ENCODE measurements around the gene GABRD. TPM values are rescaled to one million over a fixed set of nuclear protein-coding genes. Genes with fewer than 3 reads are reported as not detected.

GABRD gene
- total RNA-seq, 2 experiments from 2014 or later: not detected

- CTCF ChIA-PET: interaction anchor here (4.8 kb wide), 1 partner anchor 86 kb away, joined by 100 read pairs; no protein-coding TSS in a partner anchor
- POLR2A ChIA-PET: no interaction called here
- Mint-ChIP-seq H3K27ac (no peak overlapping the region), H3K4me3 (no peak overlapping the region), H3K27me3 (ENCODE audit: low read depth) (peaks cover 15% of the 10 kb centered on the region), H3K36me3 (ENCODE audit: low read depth) (no peaks in the 10 kb centered on the region), H3K9me3 (ENCODE audit: insufficient read depth) (no peaks in the 10 kb centered on the region), H3K4me1 (ENCODE audit: low read depth) (peaks cover 24% of the 10 kb centered on the region)
- no peak for DNase-seq
- no peak for ATAC-seq
These were observed 28.0 kb downstream of the GABRD start for GRCh38 chr1:2046953-2047748.

- ChIA-PET CTCF (interaction anchor here (0.9 kb wide), 1 partner anchor 103 kb away, joined by 4 read pairs; no protein-coding TSS in a partner anchor), POLR2A (interaction anchor here (0.5 kb wide), 1 partner anchor 82 kb away, joined by 3 read pairs; no protein-coding TSS in a partner anchor)
- peaks cover 24% of the 10 kb centered on the region for H3K4me1 Mint-ChIP-seq (ENCODE audit: low read depth)
- H3K27ac Mint-ChIP-seq: no peak overlapping the region
- no peaks in the 10 kb centered on the region for H3K36me3 Mint-ChIP-seq (ENCODE audit: low read depth)
- H3K4me3 Mint-ChIP-seq: peak overlapping the region; percentile 24
- DNase-seq: no peak
- H3K27me3 Mint-ChIP-seq (ENCODE audit: low read depth): peaks cover 18% of the 10 kb centered on the region
- H3K9me3 Mint-ChIP-seq (ENCODE audit: insufficient read depth): no peaks in the 10 kb centered on the region
- no peak for ATAC-seq
These were observed 28.9 kb downstream of the GABRD start for GRCh38 chr1:2047749-2048729.

DNA sequence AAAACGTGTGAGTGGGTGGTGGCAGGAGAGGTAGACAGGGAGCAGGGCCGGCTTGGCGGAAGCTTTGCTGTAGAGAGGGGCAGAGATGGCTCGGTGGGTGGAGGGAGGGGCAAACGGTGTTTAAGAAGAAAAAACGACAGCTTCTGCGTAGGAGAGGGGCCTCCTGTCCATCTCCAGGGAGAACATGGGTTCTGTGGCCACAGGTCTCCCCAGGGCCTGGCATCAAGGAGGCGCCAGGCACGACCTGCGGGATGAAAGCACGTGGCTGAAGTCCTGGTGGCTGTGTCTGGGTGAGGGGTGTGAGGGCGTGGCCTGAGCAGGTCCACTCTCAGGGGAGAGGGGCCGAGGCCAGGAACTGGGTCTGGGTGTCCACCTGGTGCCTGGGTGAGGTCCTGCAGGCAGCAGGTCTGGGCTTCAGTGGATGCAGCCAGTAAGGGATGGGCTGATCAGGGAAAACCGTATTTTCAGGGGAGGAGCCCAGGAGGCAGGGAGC lies 30.1 kb downstream of the GABRD start:
- Mint-ChIP-seq H3K36me3 (ENCODE audit: low read depth) (no peaks in the 10 kb centered on the region), H3K4me1 (ENCODE audit: low read depth) (peaks cover 22% of the 10 kb centered on the region), H3K9me3 (ENCODE audit: insufficient read depth) (no peaks in the 10 kb centered on the region), H3K27me3 (ENCODE audit: low read depth) (peaks cover 16% of the 10 kb centered on the region), H3K4me3 (peak overlapping the region; percentile 73), H3K27ac (peak overlapping the region; percentile 30)
- ChIA-PET POLR2A (interaction anchor here (0.6 kb wide), 1 partner anchor 392 kb away, joined by 3 read pairs; no protein-coding TSS in a partner anchor), CTCF (interaction anchor here (0.9 kb wide), 1 partner anchor 105 kb away, joined by 4 read pairs; no protein-coding TSS in a partner anchor)
- DNase-seq (no peak), ATAC-seq (no peak)

DNA sequence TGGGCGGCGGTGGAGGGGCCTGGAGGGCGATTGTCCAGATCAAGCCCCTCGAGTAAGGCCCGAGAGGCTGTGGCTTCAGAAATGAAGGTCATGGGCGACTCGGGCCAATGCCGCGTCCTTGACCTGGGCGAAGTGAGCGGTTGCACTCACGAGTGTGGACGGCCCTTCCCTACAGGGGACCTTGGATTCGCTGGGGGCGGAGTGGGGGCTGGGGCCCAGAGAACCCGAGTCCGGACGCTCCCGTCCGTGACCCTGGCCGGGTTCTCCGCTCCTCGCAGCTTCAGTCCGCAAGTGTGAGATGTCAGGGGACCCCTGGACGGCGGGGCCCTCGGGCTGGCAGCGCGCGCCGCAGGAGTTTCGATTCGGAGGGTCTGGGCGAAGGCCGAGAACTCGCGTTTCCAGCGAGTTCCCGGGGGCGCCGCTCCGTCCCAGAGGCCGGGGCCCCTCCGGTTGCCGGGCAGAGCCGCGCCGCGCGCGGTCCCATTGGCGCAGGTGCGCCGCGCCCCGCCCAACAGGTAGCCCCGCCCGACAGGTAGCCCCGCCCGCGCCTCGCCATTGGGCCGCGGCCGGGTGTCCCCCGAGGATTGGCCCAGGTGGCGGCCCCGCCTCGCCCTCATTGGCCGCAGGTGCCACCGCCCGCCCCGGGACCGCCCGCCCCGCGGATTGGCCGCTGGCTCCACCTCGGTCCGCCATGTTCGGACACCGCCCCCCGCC lies 30.7 kb downstream of the GABRD start, which contains the start of gene PRKCZ:
Gene PRKCZ (plus strand): TSS at position 694 of the 714 bp plus-strand sequence. CDS start 220 bp downstream, outside the sequence.
- Mint-ChIP-seq H3K4me3 (peak within 1 kb of the TSS; percentile 73), H3K27ac (no peak within 1 kb of the TSS), H3K9me3 (ENCODE audit: insufficient read depth) (no peaks in the 10 kb centered on the region), H3K36me3 (ENCODE audit: low read depth) (no peaks in the 10 kb centered on the region), H3K4me1 (ENCODE audit: low read depth) (peaks cover 22% of the 10 kb centered on the region), H3K27me3 (ENCODE audit: low read depth) (peaks cover 16% of the 10 kb centered on the region)
- ChIA-PET CTCF (no interaction called here), POLR2A (no interaction called here)
- peak; percentile 93 for DNase-seq
- ATAC-seq: peak; percentile 97

DNA sequence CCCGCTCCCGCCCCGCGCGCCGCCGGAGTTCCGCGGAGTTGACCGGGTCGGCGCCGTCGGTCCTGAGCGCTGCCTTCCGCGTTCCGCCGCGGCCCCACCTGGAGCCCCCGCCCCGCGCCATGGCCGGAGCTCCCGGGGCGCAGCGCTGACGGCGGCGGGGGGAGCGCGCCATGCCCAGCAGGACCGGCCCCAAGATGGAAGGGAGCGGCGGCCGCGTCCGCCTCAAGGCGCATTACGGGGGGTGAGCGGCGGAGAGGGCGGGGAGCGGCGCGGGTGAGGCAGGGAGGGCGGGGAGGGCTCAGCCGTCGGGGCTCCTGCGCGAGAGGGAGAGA lies 31.3 kb downstream of the GABRD start:
- no peak overlapping the region for H3K27ac Mint-ChIP-seq
- H3K36me3 Mint-ChIP-seq (ENCODE audit: low read depth): no peaks in the 10 kb centered on the region
- no peaks in the 10 kb centered on the region for H3K9me3 Mint-ChIP-seq (ENCODE audit: insufficient read depth)
- H3K27me3 Mint-ChIP-seq (ENCODE audit: low read depth): peaks cover 16% of the 10 kb centered on the region
- ChIA-PET POLR2A (no interaction called here), CTCF (no interaction called here)
- ATAC-seq (no peak), DNase-seq (peak; percentile 43)
- peak overlapping the region; percentile 62 for H3K4me3 Mint-ChIP-seq
- peaks cover 16% of the 10 kb centered on the region for H3K4me1 Mint-ChIP-seq (ENCODE audit: low read depth)

DNA sequence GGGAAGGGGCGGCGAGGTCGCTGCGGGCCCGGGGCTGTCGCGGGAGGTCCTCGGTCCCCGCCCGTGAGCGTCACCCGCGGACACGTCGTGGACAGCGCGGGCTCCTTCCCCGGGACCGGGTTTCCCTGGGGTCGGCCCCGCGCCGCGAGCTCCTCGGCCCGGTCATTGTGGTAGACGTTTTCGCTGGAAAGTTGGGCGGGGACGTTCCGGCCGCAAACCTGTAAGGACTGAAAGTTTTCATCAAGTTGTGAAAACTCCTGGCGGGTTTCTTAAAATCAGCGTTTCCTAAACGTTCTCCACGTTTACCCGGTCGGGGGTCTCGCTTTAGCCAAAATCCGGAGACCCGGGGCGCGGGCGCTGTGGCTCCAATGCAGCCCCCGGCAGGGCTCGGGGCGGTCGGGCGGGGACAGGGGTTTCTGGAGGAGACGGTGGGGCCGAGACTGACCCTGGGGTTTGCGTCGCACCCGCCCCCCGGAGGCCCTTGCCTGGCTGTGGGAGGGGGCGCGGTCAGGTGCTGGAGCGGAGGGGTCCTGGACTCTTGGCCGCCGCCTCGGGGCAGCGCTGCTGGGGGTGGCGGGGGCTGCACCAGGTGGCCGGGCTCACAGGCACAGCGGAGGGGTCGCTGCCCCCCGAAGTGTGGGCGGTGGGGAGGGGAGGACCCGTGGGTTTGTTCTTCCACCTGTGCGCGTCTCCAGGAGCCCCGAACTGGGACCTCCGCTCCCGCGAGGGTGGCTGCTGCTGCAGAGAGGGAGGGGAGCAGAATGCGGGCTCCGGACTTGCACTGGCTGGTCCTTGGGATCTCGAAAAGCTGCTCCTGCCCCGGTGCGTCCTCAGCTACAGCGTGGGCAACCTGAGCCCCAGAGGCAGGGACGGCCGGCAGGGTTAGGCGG lies 31.9 kb downstream of the GABRD start:
- H3K27me3 Mint-ChIP-seq (ENCODE audit: low read depth): peaks cover 14% of the 10 kb centered on the region
- peaks cover 11% of the 10 kb centered on the region for H3K4me1 Mint-ChIP-seq (ENCODE audit: low read depth)
- peak overlapping the region; percentile 62 for H3K4me3 Mint-ChIP-seq
- H3K9me3 Mint-ChIP-seq (ENCODE audit: insufficient read depth): no peaks in the 10 kb centered on the region
- H3K36me3 Mint-ChIP-seq (ENCODE audit: low read depth): no peaks in the 10 kb centered on the region
- CTCF ChIA-PET: no interaction called here
- no peak for DNase-seq
- POLR2A ChIA-PET: no interaction called here
- ATAC-seq: no peak
- no peak overlapping the region for H3K27ac Mint-ChIP-seq

DNA sequence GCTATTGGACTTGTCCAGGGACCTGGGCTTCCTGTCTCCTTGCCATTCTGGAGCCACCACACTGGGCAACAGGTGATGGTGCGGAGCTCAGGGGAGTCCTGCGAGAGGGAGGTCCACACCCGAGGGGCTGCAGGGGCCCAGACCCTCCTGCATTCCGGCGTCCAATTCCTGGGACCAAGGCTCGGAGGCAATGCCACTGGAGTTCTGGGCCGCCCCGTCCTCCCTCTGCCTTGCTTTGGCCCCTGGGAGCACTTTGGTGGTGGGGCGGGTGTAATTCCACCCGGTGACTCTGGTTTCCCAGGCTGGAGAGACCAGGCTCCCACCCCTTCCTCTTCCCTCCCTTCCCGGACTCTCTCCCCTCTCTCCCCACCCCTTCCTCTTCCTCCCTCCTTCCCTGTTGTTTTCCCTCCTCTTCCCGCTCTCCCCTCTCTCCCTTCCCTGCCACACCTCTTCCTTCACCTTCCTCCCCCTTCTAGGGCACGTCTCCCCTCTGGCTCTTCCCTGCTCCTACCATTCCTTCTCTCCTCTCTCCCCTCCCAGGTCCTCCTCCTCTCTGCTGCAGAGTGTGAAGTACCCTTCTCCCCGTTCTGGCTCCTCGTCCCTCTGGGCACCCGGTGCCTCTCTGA lies 33.0 kb downstream of the GABRD start:
- H3K9me3 Mint-ChIP-seq (ENCODE audit: insufficient read depth): no peaks in the 10 kb centered on the region
- no peak for ATAC-seq
- no peak for DNase-seq
- no peak overlapping the region for H3K27ac Mint-ChIP-seq
- no peaks in the 10 kb centered on the region for H3K36me3 Mint-ChIP-seq (ENCODE audit: low read depth)
- peaks cover 11% of the 10 kb centered on the region for H3K4me1 Mint-ChIP-seq (ENCODE audit: low read depth)
- peaks cover 14% of the 10 kb centered on the region for H3K27me3 Mint-ChIP-seq (ENCODE audit: low read depth)
- CTCF ChIA-PET: no interaction called here
- no peak overlapping the region for H3K4me3 Mint-ChIP-seq
- POLR2A ChIA-PET: no interaction called here

DNA sequence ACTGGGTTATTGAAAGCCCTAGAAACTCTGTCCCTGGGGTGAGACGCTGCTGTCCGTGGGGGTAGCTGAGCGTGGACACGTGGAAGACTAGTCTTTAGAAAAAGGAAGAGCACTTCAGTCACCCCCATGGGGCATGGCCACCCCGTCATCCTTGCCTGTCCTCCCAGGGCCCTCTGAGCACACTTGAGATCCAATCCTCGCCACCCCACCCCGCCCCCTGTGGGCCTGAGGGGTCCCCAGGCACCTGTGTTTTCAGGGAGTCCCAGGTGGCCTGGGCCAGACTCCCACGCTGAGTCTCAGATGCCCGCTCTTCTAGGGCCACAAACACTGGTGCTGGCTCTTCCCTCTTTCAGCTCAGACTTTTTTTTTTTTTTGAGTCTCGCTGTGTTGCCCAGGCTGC lies 33.6 kb downstream of the GABRD start:
- no peaks in the 10 kb centered on the region for H3K9me3 Mint-ChIP-seq (ENCODE audit: insufficient read depth)
- peaks cover 11% of the 10 kb centered on the region for H3K4me1 Mint-ChIP-seq (ENCODE audit: low read depth)
- ChIA-PET POLR2A (no interaction called here), CTCF (interaction anchor here (0.9 kb wide), 1 partner anchor 8 kb away, joined by 3 read pairs; no protein-coding TSS in a partner anchor)
- DNase-seq (no peak), ATAC-seq (no peak)
- no peak overlapping the region for H3K4me3 Mint-ChIP-seq
- peak overlapping the region; percentile 69 for H3K27ac Mint-ChIP-seq
- peaks cover 14% of the 10 kb centered on the region for H3K27me3 Mint-ChIP-seq (ENCODE audit: low read depth)
- no peaks in the 10 kb centered on the region for H3K36me3 Mint-ChIP-seq (ENCODE audit: low read depth)

GRCh38 chr1:2053217-2053616 lies 34.1 kb downstream of the GABRD start:
- ATAC-seq: no peak
- H3K9me3 Mint-ChIP-seq (ENCODE audit: insufficient read depth): no peaks in the 10 kb centered on the region
- no peak for DNase-seq
- peaks cover 11% of the 10 kb centered on the region for H3K4me1 Mint-ChIP-seq (ENCODE audit: low read depth)
- H3K4me3 Mint-ChIP-seq: no peak overlapping the region
- no peaks in the 10 kb centered on the region for H3K36me3 Mint-ChIP-seq (ENCODE audit: low read depth)
- no peak overlapping the region for H3K27ac Mint-ChIP-seq
- peaks cover 13% of the 10 kb centered on the region for H3K27me3 Mint-ChIP-seq (ENCODE audit: low read depth)
- ChIA-PET CTCF (interaction anchor here (0.9 kb wide), 1 partner anchor 9 kb away, joined by 3 read pairs; no protein-coding TSS in a partner anchor), POLR2A (no interaction called here)

DNA sequence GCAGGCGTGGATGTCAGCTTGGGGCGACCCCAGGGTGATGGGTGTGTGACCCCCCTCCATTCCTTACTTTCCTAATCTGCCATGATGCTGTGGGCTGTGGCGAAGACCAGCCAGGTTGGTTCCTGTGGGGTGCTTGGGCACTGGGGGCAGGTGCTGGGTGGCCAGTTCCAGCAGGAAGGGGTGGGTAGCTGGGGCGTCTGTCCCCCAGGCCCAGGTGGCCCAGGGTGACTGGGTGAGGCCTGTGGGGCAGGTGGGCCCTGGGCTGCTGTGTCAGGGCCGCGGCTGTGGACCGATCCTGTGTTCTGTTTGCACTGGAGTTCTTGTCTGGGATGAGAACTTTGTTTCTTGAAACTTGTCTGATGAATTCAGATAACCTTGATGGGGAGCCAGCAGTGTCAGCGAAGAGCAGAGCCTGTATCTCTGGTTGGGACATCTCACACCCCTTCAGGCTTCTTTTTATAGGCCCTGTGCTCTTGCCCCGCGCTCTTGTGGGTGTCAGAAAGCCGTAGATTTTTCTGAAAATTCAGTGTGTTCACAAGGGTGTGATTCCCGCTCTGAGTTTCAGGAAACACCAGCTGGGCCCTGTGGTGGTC lies 34.7 kb downstream of the GABRD start:
- no peak for DNase-seq
- Mint-ChIP-seq H3K4me1 (ENCODE audit: low read depth) (peaks cover 7% of the 10 kb centered on the region), H3K36me3 (ENCODE audit: low read depth) (no peaks in the 10 kb centered on the region), H3K27ac (no peak overlapping the region), H3K27me3 (ENCODE audit: low read depth) (peaks cover 9% of the 10 kb centered on the region), H3K4me3 (no peak overlapping the region), H3K9me3 (ENCODE audit: insufficient read depth) (no peaks in the 10 kb centered on the region)
- no peak for ATAC-seq
- CTCF ChIA-PET: no interaction called here
- POLR2A ChIA-PET: no interaction called here

Data from activated CD8-positive, alpha-beta T cell treated with anti-CD3 and anti-CD28 coated beads, Interleukin-2, amount 10 ng/mL, durations not matched to agents 7 days and 5 days (primary cell).